Stimulated activated CD4-positive, alpha-beta T cell treated with anti-CD3 and anti-CD28 coated beads, Interleukin-2, amount 100 ng/mL, for 4 hours (primary cell): ENCODE measurements around the gene APLP2.
"Not testable (repeated sequence)": the region's sequence is repeated elsewhere in the genome, so short reads cannot be mapped to it uniquely, and the experiment has no call there.

Experiments
- DNase-seq: peaks from one replicate; pipeline ENCODE4 v3.0.0-alpha.2; 2020; ENCODE audit warnings: low read depth

Gene APLP2

DNA sequence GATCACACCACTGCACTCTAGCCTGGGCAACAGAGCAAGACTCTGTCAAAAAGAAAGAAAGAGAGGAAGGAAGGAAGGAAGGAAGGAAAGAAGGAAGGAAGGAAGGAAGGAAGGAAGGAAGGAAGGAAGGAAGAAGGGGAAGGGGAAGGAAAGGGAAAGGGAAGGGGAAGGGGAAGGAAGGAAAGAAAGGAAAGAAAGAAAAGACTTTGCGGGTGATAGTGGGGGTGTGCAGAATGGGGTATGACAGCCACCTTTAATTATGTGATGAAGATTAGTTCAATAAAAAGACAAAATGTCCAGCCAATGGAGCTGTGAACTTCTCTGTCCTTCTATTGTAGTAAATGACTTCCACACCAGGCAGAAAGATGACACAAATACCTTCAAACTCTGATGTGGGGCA, 8.7 kb upstream of the APLP2 start:
- no peak for DNase-seq

DNA sequence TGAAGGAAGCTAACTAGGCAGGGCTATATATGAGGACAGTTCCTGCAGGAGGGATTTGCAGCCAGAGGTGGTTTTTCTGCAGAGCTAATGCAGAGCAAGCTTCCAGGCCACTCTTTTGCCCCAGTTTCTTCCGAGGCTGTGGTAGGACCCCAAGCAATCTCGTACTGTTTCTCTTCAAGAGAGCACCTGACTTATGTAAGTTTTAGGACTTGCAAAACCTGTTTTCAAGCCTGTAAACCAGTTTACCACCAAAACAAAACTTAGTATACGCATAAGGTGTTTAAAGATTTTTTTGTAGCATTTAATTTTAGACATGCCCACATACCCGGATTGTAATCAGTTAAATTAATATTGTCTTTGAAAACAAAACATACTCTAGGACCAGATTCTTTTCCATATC, 7.7 kb upstream of the APLP2 start:
- DNase-seq: no peak

DNA sequence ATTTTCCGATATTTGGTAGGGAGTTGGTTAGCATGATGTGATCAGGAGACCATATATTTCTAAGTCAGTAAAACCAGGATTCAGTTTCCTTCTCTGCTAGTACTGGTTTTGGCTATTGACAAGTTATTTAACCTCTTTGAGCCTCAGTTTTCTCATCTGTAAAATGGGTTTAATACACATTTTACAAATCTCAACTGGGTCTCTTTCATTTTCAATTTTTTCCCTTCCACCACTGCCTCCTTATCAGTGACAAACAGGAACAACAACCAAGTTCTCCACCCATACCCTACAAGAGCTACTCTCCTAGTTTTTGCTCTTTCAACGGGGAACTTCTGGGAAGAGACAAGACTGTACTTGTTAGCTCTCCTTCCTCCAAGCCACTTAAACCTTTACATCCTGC, 6.2 kb upstream of the APLP2 start:
- DNase-seq: no peak

DNA sequence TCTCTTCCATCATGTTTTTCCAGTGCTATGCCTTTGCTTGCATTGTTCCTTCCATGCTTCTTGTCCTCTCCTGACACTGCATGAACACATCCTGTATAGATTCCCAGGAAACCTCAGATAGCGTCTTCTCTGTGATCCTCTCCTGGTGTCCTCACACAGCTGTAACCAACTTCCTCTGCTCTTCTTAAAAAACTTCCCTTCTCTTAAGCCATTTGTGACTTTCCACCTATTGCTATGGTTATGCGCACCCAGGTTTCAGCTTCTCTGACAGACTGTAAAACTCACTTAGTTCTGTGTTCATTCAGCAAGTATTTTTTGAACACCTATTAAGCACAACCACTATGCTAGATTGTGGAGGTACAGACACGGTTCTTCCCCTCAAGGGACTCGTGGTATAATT, 5.1 kb upstream of the APLP2 start:
- no peak for DNase-seq

DNA sequence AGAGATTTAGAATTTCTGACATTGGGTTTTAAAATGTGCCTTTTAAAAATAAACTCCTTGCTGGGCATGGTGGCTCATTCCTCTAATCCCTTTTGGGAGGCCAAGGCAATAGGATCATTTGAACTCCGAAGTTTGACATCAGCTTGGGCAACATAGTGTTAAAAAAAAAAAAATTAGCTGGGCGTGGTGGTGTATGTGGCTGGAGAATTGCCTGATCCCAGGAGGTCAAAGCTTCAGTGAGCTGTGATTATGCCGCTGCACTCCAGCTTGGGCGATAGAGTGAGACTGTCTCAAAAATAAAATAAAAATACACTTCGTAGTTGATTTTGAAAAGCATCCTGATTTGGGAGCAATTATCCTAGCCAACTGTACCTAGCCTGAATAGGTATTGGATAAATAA, 3.4 kb upstream of the APLP2 start:
- no peak for DNase-seq

DNA sequence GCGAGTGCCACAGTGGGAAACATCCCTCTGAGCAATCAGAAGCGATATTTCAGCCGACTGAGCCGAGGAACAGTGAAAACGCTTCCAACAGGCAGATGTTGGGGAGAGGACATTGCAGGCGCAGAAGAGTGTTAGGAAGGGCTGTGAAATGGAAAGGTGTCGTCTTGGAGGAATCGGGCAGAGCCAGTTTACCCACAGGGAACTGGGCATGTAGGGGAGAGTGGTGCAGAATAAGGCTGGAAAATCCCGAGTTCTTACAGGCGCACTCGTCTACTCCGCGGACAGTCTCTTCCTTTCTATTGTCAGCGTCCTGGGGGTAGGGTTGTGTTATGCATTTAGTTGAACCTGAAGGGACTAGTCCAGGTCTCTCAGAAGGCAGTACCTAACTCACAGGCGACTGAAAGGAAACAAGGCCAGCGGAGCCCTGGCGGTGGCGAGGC, 1.1 kb upstream of the APLP2 start:
- DNase-seq: no peak

DNA sequence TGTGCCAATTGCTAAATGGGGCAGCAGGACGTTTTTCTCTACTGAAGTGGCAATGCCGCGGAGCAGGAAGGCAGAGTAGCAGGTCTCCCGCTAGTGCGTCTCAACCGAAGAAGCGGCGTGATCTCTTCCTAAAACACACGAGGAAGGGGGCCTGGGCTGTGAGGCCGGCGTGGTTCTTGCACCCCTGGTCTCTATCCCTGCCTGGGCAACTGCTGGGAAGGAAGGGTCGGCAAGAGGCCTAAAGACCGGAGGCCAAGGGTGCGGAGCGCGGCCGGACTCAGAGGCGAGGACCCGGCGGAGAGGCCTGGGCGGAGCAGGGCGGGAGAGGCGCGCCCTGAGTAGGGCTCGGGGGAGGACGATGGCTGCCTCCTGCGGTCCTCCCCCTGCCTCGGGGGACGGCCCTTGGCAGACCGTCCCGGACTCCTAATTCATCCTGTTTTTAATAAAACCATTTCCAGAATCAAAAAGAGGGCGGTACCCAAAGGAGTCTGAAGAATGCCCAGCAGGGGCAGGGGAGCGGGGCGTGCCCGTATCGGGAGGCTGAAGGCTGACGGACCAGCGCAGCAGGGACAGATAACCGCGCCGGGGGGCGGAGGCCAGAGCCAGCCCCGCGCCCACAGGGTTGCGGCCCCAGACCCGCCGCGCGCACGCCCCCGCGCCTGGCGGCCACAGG, 572 bp upstream of the APLP2 start:
- DNase-seq: peak; percentile 32

DNA sequence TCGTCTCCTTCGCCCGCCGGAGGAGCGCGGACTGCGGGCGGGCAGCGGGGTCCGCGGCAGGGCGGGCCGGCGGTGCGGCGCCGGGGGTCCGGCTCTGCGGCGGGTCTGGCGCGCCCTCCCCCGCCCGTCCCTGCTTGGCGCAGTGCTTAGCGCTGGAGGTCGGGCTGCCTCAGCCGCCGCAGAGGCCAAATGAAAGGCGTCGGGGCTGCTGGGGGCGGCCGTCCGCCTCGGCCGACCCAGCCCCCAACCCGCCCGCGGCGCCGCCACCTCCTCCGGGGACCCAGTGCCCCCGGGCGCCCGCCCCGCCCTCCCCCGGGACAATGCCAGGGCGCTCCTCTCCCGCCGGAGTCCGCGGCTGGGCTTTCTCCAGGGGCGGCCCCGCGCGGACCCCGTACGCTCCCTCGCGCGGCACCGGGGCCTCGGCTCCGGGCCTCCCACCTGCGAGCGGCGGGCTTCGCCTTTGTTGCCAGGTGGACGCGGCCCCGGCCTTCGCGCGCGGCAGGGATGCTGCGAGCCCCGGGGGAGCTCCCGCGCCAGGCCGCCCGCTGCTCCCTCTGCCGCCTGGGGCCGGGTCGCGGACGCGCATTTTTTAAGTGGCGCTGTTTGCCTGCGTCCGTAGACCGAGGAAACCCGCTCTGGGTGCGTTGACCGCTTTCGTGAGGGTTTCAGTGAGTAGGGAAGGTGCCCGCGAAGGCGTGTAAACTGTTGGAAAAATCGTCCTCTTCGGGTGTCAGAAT, 583 bp downstream of the APLP2 start:
- peak; percentile 21 for DNase-seq

DNA sequence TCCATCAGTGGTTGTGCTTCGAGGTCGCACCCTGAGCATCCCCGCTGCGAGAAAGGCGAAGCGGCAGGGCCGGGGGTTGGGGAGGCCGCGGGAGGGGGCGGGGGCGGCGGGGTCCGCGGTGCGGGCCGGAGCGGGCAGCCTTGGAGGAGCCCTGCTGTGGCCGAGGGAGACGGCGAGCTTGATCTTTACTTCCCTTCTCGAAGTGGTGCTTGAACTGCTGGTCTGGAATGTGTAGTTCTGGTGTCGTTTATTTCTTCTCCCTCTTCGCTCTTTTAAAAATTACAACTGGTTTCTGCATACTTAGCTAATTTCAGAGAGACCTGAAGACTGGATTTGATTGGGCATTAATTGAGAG, 1.1 kb downstream of the APLP2 start:
- DNase-seq: no peak

DNA sequence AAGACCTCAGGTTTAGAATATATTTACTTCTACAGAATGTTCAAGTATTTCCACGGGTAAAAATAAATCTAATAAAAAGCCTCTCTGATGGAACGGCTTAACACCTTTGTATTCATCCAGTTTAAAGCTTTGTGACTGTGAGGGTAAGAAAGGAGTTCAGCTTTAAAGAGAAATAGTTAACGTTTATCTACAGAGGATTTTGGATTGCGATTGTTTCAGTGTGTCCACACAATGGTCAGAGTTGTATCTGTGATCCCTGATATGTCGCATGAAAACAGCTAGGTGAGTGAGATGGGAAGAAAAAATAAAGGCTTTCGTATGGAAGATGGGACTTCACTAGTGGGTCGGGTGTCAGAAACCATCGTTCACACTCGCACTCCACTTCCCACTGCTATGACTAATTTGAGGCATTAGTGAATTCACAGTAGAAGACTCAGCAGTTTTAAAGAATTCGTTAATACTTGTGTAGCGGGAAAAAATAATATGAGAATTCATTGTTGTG, 1.6 kb downstream of the APLP2 start:
- no peak for DNase-seq

DNA sequence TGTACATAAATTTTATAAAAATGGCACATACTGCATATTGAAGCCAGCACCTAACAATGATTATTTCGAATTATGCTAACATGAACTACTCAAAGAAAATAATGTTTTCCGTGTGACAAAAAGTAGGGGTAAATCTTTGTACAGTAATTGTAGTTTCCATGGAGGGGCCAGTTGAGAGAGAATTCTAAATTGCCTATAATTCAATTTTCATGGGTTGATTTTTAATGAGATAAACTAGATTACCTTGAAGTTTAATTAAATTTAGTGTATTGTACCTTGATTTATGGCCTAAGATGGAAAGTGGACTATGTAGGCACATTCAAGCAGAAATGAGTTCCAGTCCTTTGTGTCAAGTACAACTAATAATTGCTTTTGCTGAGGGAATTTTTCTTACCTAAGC, 5.0 kb downstream of the APLP2 start:
- no peak for DNase-seq

DNA sequence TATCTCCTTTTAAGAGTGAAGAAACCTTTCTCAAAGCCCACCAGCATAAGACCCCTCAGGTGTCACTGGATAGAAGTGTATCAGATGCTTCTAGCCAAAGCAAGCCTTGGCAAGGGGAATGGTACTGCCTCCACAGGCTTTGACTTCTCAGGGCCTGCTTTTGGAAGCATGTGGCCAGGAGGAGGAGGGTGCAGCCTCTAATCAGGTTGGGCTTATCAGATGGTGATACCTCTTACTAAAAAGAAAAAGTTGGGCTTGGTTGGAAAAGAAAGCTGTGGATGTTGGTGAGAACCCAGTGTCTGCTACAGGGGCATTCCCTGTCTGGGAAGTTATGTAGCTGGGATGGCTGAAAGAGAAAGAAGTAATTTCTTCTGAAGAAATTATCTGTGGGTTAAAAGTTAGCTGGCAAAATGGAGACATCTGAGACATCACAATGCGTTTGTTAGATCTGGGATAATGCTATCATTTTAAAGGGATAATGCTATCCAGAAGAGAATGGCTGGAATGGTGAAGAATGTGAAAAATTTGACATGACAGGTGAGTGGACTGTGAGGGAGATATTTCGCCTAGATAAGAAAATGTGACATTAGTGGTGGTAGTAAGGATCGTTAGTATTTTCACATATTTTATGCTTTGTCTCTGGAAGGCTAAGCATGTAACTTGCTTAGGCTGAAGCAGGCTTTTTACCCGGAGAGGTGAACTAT, 7.2 kb downstream of the APLP2 start:
- no peak for DNase-seq

DNA sequence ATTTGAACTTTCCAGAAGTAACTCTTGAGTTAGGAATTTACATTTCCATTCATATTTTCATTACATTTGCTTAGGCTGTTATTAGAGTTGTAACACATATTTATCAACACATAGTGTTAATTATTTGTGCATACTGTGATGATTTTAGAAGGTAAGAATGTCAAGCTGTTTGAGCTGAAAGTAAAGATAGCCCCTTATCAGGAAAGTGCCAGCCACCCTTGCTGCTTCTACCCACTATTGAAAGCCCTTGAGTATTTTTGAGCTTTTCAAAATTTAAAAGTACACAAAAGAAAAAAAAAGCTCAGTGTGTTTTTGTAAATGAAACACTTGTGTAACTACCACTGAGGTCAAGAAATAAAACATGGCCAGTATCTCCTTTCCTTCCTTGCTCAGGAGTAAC, 8.0 kb downstream of the APLP2 start:
- no peak for DNase-seq

DNA sequence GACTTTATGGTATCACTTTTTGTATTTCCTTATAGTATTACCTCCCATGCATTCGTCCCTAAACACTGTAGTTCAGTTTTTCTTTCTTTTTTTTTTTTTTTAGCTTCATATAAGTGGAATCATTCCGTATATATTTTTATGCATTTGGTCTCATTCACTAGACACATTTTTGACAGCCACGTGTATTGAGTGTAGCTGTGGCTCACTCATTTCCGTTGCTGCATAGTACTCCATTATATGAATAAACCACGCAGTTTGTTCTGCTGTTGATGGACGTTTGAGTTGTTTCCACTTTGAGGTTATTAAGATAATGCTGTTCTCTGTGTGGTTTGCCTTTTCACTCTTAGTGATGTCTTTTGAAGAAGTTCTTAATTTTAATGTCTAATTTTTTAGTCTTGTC, 8.4 kb downstream of the APLP2 start:
- DNase-seq: no peak

DNA sequence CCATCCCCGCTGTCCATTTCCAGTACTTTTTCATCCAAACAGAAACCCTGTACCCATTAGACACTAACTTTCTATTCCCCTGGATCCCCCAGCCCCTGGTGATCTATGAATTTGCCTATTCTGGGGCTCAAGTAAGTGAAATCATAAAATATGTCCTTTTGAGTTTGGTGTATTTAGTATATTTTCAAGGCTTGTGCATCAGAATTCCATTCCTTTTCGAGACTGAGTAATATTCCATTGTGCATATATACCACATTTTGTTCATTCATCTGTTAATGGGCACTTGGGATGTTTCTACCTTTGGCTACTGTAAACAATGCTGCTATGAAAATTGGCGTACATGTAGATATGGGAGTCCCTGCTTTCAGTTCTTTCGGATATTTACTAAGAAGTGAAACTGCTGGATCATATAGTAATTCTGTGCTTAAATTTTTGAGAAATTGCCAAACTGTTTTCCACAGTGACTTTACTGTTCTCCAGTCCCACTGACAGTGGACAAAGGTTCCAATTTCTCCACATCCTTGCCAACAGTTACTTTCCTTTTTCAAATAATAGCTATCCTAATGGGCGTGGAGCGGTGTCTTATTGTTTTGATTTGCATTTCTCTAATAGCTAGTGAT, 16.1 kb downstream of the APLP2 start:
- DNase-seq: no peak

DNA sequence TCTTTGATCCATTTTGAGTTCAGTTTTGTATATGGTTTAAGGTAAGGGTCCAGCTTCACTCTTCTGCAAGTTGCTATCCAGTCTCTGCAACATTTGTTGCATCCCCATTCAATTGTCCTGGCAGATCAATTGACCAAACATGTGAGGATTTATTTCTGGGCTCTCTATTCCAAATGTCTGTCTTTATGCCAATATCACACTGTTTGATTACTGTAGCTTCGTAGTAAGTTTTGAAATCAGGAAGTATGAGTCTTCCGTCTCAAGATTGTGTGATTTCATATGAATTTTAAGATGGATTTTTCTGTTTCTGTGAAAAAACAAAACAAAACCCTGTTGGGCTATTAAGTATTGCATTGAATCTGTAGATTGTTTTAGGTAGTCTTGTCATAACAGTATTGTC, 17.0 kb downstream of the APLP2 start:
- no peak for DNase-seq

DNA sequence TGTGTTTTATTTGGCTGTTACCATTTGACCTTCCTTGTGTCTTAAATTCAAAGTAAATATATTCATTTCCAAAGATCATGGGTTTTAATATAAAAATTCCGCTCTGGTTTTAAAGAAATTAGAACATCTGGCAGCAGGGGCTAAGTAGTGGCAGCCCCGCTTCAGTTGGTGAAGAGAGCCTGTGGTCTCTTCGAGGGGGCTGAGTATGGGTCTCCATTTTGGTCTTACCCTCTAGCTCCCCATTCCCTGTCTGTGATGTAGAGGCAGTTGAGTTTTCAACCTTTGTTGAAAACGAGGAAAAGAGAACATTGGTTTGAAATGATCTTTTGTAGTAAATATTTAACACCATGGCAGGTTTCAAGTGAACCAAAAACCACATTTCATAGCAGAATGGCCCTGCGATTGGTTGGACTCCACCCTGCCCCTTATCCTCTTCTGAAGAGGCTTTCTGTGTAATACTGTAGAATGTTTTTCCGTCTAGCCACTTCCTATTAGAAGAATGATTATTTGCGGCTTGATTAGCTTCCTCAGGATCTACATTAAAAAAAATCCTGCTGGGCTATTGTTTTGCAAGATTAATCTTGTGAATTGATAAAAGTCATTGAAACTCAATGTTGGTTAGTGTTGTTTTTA, 17.7 kb downstream of the APLP2 start:
- DNase-seq: no peak

DNA sequence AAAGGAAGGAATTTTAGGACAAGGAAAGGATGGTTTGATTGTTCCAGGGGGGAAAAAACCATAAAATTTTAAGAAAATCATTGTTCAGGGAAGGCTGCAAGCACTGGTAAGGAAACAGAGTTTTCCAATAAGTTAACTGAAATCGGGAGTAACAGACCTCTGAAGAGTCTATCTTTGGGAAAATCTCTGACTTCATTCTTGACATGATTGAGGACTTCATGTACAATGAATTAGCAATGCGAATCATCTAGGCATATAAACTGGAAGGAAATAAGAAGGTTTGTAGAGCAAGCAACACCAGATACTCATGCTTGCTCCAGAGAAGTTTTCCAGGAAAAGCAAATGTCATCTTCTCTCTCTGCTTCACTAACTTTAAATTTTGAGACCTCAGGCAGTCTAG, 18.5 kb downstream of the APLP2 start:
- DNase-seq: no peak

DNA sequence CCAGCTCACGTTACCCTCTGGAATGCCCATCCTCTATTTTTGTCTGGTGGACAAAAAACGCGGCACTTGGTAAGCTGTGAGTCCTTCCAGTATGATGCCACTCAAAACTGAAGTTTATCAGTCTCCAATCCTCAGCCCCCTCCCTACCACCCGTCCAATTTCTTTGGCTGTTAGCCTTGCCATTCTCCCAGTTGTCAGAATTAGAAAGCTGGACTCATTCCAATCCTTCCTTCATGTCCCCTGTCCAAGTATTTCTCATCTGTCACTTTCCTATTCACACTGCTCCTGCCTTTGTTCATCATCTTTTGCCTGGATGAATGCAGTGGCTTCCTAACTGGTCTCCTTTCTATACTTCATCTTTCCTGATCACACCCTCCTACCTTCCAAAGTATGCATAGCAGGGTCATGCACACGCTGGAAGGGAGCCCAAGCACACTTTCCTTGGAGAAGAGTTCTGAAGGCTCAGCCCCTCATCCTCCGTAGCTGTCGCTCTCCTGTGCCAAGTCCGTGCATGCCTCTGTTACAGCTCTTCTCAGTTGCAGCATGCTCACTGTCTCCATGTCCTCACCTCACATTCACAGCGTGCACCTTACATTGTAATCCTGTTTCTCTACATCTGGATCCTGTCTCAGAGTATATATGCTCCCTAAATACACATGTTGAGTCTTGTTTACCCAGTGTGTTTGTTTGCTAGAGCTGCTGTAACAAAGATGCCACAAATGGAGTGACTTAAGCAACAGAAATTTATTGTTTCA, 19.4 kb downstream of the APLP2 start:
- no peak for DNase-seq

DNA sequence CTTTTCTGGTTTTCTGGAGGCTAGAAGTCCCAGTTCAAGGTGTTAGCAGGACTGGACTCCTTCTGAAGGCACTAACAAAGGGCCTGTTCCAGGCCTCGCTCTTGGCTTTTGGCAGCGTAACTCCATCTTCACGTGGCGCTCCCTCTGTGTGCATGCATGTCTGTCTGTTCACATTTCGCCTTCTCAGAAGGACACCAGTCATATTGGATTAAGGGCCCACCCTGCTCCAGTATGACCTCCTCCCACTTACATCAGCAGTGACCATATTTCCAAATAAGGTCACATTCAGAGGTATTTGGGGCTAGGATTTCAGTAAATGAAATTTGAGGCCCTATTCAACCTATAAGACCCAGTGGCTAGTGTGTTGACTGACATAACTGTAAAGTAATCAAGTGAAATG, 20.0 kb downstream of the APLP2 start:
- DNase-seq: no peak

DNA sequence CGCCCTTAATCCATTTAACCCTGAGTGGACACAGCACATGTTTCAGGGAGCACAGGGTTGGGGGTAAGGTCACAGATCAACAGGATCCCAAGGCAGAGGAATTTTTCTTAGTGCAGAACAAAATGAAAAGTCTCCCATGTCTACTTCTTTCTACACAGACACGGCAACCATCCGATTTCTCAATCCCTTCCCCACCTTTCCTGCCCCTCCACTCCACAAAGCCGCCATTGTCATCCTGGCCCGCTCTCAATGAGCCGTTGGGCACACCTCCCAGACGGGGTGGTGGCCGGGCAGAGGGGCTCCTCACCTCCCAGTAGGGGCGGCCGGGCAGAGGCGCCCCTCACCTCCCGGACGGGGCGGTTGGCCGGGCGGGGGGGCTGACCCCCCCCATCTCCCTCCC, 20.8 kb downstream of the APLP2 start:
- DNase-seq: not testable (repeated sequence)

DNA sequence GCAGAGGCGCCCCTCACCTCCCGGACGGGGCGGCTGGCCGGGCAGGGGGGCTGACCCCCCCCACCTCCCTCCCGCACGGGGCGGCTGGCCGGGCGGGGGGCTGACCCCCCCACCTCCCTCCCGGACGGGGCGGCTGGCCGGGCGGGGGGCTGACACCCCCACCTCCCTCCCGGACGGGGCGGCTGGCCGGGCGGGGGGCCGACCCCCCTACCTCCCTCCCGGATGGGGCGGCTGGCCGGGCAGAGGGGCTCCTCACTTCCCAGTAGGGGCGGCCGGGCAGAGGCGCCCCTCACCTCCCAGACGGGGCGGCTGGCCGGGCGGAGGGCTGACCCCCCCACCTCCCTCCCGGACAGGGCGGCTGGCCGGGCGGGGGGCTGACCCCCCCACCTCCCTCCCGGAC, 21.5 kb downstream of the APLP2 start:
- DNase-seq: not testable (repeated sequence)
